SJSA1 (cell line): Measurements from ENCODE around the gene POR. TPM values are rescaled to one million over a fixed set of nuclear protein-coding genes. Genes with fewer than 3 reads are reported as not detected.
"Not testable (repeated sequence)": the region's sequence is repeated elsewhere in the genome, so short reads cannot be mapped to it uniquely, and the experiment has no call there.

Source experiments
- DNase-seq, 2 experiments: peaks; one replicate each; pipeline ENCODE4 v3.0.0-alpha.2; 2015 to 2020; ENCODE audit warnings: low spot score in 2 of 2, low read depth in 1 of 2
- H3K27ac ChIP-seq: fragments of 250-450 bp; sonication (Bioruptor Pico); 2 replicates; pipeline ENCODE4 v1.5.1; 2020; ENCODE audit warnings: mild to moderate bottlenecking, moderate library complexity
- H3K27me3 ChIP-seq: fragments of 250-450 bp; sonication (Bioruptor Pico); replicated peaks from 2 replicates; pipeline ENCODE4 v1.5.1; 2020; ENCODE audit warnings: mild to moderate bottlenecking, moderate library complexity
- H3K36me3 ChIP-seq: fragments of 250-450 bp; sonication (Bioruptor Pico); 2 replicates; pipeline ENCODE4 v1.5.1; 2020; ENCODE audit warnings: mild to moderate bottlenecking
- H3K4me1 ChIP-seq: fragments of 250-450 bp; sonication (Bioruptor Pico); replicated peaks from 2 replicates; pipeline ENCODE4 v1.6.1; 2021; ENCODE audit warnings: mild to moderate bottlenecking
- H3K4me3 ChIP-seq: fragments of 250-450 bp; sonication (Bioruptor Pico); 2 replicates; pipeline ENCODE4 v1.5.1; 2020; ENCODE audit warnings: mild to moderate bottlenecking
- H3K9me3 ChIP-seq: fragments of 250-450 bp; sonication (Bioruptor Pico); replicated peaks from 2 replicates; pipeline ENCODE4 v1.5.1; 2020; ENCODE audit warnings: mild to moderate bottlenecking
- total RNA-seq: library from RNA; depleted of rRNA; stranded (reverse); fragments of >200 nt; shearing (Covaris generic); gene quantifications from 2 replicates; pipeline ENCODE4 v1.2.3, GENCODE V29; 2014

The POR gene
- total RNA-seq, 1 experiment from 2014 or later: 115 TPM

DNA sequence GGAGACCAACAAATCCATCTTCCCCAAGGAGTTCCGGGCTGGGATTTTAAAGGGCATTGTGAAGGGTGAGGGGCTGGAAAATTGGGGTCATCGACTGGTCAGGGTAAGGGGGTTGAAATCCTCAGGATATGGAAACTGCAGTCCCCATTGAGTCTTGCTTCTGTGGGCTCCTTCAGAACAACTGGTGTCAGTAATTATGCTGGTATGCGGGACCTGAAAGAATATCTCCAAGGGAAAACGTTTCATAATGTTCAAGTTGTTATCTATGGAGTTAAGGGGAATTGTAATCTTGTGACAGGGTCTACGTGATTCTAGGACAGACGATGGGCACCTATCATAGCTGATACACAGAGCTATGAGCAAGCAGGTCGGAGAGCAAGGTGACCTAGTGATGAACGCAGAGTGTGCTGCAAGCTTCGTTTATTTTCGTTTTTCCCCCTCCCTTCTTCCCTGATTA is 36.6 kb upstream of the POR start:
- H3K27me3 ChIP-seq: no peaks in the 10 kb centered on the region

GRCh38 chr7:75878769-75879611 is 36.0 kb upstream of the POR start, which contains the start of gene RHBDD2:
Gene RHBDD2, plus strand, starts transcription at chr7:75879034. Its CDS starts 49 bp downstream, at chr7:75879083.
- Histone ChIP-seq H3K9me3 (no peaks in the 10 kb centered on the region; the same call in 1 of the 2 replicates), H3K27ac (peak within 1 kb of the TSS; percentile 53), H3K4me3 (peak within 1 kb of the TSS; percentile 84), H3K27me3 (no peaks in the 10 kb centered on the region), H3K36me3 (peaks cover 48% of the 10 kb centered on the region), H3K4me1 (peaks cover 15% of the 10 kb centered on the region)
- peak; percentile 88 to 96 for DNase-seq

More for the DNA sequence above, 36.6 kb upstream of the POR start:
- Histone ChIP-seq H3K4me3 (peak overlapping the region; percentile 84), H3K9me3 (no peaks in the 10 kb centered on the region; the same call in 1 of the 2 replicates), H3K27ac (peak overlapping the region; percentile 32; the same call in 1 of the 2 replicates), H3K36me3 (peaks cover 41% of the 10 kb centered on the region), H3K4me1 (peaks cover 15% of the 10 kb centered on the region)
- no peak for DNase-seq

DNA sequence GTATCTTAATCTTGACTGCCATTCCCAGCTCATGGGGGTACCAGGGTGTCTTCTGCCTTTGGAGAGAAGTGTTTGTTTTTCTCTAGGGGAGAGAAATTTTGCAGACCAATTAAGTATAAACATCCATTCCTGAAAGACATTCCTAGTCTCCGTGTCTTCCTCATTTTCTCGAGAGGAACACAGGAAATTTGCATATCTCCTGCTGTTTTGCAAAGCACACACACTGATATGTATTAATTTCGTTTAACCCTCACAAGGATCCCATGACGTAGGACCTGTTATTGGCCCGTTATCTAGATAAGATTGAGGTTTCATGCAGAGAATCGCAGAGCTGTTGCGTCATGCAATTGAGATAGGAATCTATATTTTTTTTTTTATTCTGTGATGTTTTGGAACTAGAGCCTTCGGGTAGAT is 35.2 kb upstream of the POR start:
- Histone ChIP-seq H3K4me3 (peak overlapping the region; percentile 84), H3K9me3 (no peaks in the 10 kb centered on the region; the same call in 1 of the 2 replicates), H3K4me1 (peaks cover 15% of the 10 kb centered on the region), H3K36me3 (peaks cover 56% of the 10 kb centered on the region), H3K27ac (peak overlapping the region; percentile 53), H3K27me3 (no peaks in the 10 kb centered on the region)
- peak in 1 of 2 experiments; percentile 47 for DNase-seq

GRCh38 chr7:75880242-75880641 is 34.7 kb upstream of the POR start:
- no peaks in the 10 kb centered on the region for H3K27me3 ChIP-seq

DNA sequence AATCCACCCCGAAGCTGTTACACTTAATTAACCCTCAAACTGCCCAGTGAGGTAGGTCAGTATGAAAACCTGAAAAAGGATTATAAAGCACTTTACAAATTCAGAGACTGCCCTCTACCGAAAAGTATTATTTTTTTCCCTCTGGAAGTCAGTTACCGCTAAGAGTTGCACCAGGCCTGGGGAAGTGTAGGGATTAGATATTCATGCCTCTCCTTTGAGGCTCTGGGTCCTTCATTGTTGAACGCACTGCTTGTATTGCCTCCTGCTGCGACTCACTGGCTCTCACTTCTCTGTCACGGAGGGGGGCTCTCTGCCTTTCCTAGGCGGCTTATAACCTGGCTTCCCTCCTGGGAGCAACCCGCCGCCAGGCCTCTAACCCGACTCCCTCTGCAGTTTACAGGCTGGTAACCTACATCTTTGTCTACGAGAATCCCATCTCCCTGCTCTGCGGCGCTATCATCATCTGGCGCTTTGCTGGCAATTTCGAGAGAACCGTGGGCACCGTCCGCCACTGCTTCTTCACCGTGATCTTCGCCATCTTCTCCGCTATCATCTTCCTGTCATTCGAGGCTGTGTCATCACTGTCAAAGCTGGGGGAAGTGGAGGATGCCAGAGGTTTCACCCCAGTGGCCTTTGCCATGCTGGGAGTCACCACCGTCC is 33.4 kb upstream of the POR start:
- DNase-seq: no peak
- Histone ChIP-seq H3K4me3 (no peak overlapping the region), H3K27me3 (no peaks in the 10 kb centered on the region), H3K27ac (no peak overlapping the region), H3K9me3 (no peaks in the 10 kb centered on the region; the same call in 1 of the 2 replicates), H3K4me1 (peaks cover 15% of the 10 kb centered on the region), H3K36me3 (peaks cover 74% of the 10 kb centered on the region)

More at GRCh38 chr7:75880242-75880641, 34.7 kb upstream of the POR start:
- Histone ChIP-seq H3K27ac (peak overlapping the region; percentile 53; the same call in 1 of the 2 replicates), H3K36me3 (peaks cover 60% of the 10 kb centered on the region), H3K9me3 (no peaks in the 10 kb centered on the region; the same call in 1 of the 2 replicates), H3K4me3 (peak overlapping the region; percentile 84), H3K4me1 (peaks cover 15% of the 10 kb centered on the region)
- DNase-seq: no peak

DNA sequence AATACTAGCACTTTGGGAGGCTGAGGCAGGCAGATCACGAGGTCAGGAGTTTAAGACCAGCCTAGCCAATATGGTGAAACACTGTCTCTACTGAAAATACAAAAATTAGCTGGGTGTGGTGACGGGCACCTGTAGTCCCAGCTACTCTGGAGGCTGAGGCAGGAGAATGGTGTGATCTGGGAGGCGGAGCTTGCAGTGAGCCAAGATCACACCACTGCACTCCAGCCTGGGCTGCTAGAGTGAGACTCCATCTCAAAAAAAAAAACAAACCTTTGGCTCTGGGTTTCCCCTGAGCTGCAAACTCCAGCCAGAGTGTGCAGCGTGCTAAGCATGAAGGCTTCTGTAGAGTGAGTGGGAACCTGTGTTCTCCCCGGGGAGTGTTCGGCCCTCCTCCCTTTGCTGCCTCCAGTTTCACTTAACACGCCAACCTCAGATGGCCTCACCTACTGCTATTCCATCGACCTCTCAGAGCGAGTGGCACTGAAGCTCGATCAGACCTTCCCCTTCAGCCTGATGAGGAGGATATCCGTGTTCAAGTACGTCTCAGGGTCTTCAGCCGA is 31.6 kb upstream of the POR start:
- Histone ChIP-seq H3K36me3 (peaks cover 88% of the 10 kb centered on the region), H3K4me1 (peaks cover 21% of the 10 kb centered on the region)
- H3K27me3 ChIP-seq, H3K27ac ChIP-seq, H3K9me3 ChIP-seq, DNase-seq, H3K4me3 ChIP-seq: not testable (repeated sequence)

DNA sequence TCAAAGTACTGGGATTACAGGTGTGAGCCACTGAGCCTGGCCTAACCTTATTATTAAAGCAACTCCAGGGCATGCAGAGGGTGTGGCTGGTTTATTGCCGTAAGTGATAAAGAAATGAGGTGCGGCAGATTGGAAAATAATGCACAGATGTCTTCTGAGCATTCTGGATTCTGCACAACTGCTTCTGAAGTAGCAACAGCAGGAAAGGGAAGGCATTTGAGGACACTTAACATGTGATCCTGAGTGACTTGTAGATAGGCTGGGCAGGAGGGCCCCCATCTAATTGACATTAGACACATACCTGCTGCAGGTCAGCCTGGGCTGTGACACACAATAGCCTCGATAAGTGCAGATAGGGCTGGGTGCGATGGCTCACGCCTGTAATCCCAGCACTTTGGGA is 30.5 kb upstream of the POR start:
- Histone ChIP-seq H3K9me3 (no peaks in the 10 kb centered on the region), H3K4me3 (no peak overlapping the region), H3K27me3 (no peaks in the 10 kb centered on the region), H3K27ac (no peak overlapping the region), H3K36me3 (peaks cover 93% of the 10 kb centered on the region), H3K4me1 (peaks cover 30% of the 10 kb centered on the region)
- no peak for DNase-seq

DNA sequence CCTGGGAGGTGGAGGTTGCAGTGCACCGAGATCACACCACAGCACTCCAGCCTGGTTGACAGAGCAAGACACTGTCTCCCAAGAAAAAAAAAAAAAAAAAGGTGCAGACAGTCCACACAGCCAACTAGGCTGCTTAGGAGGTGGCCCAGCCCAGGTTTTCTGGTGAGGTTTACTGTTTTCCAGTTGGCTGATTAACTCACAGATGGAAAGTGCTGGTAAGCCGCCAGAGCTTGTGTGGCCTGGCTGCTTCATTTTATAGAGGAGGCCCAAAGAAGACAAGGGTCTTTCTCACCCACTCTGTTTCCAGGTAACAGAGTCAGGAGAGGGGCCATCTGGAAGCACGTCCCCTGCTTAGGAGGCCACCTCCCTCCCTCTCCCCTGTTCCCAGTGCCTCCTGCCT is 29.9 kb upstream of the POR start:
- Histone ChIP-seq H3K27ac (no peak overlapping the region), H3K9me3 (no peaks in the 10 kb centered on the region), H3K36me3 (peaks cover 89% of the 10 kb centered on the region), H3K27me3 (no peaks in the 10 kb centered on the region), H3K4me3 (no peak overlapping the region), H3K4me1 (peaks cover 33% of the 10 kb centered on the region)
- DNase-seq: no peak

DNA sequence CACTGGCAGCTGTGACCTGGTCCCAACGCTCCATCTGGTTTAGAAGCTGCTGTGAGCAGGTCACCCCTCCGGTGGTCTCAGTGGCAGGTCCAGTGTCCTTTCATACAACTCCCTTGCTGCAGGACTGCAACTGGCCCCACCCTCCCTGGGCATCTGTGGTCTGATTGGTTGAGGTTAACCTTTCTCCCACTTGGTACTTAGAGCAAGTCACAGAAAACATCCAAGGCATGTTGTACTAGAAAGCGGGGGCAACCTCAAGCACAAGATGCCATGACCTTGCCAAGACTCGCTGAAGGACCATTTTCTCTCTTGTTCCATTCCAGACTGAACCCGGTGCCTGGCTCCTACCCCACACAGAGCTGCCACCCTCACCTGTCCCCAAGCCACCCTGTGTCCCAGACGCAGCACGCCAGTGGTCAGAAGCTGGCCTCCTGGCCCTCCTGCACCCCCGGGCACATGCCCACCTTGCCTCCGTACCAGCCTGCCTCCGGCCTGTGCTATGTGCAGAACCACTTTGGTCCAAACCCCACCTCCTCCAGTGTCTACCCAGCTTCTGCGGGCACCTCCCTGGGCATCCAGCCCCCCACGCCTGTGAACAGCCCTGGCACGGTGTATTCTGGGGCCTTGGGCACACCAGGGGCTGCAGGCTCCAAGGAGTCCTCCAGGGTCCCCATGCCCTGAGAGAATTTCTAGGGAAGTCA is 27.1 kb upstream of the POR start:
- Histone ChIP-seq H3K36me3 (peaks cover 61% of the 10 kb centered on the region), H3K9me3 (0 out of 2 replicates have a peak, but pooled peaks cover 3% of the 10 kb centered on the region), H3K27ac (peak overlapping the region; percentile 76; the same call in 1 of the 2 replicates), H3K4me1 (peaks cover 54% of the 10 kb centered on the region), H3K4me3 (no peak overlapping the region), H3K27me3 (no peaks in the 10 kb centered on the region)
- DNase-seq: no peak

- Histone ChIP-seq H3K36me3 (peaks cover 53% of the 10 kb centered on the region), H3K4me3 (no peak overlapping the region), H3K27ac (peak overlapping the region; percentile 76), H3K4me1 (peaks cover 62% of the 10 kb centered on the region), H3K9me3 (0 out of 2 replicates have a peak, but pooled peaks cover 3% of the 10 kb centered on the region), H3K27me3 (no peaks in the 10 kb centered on the region)
- DNase-seq: no peak
Observed at GRCh38 chr7:75888464-75889222, 26.3 kb upstream of the POR start.

- no peak overlapping the region for H3K4me3 ChIP-seq
- H3K27me3 ChIP-seq: no peaks in the 10 kb centered on the region
- DNase-seq: peak in 1 of 2 experiments; percentile 90
- peaks cover 67% of the 10 kb centered on the region for H3K4me1 ChIP-seq
- peaks cover 46% of the 10 kb centered on the region for H3K36me3 ChIP-seq
- 0 out of 2 replicates have a peak, but pooled peaks cover 3% of the 10 kb centered on the region for H3K9me3 ChIP-seq
- H3K27ac ChIP-seq: peak overlapping the region; percentile 76
Observed at GRCh38 chr7:75889223-75889825, 25.6 kb upstream of the POR start.

GRCh38 chr7:75889826-75890225 is 25.1 kb upstream of the POR start:
- Histone ChIP-seq H3K27ac (peak overlapping the region; percentile 76), H3K36me3 (peaks cover 41% of the 10 kb centered on the region), H3K4me1 (peaks cover 67% of the 10 kb centered on the region), H3K27me3 (no peaks in the 10 kb centered on the region), H3K9me3 (0 out of 2 replicates have a peak, but pooled peaks cover 3% of the 10 kb centered on the region), H3K4me3 (no peak overlapping the region)
- DNase-seq: peak; percentile 95 to 99
